Fibroblast of skin of right biceps (primary cell): ENCODE results near the gene CBFA2T2.
A peak's percentile ranks its signal among the peaks of the same experiment; 100 is the strongest.
"Not testable (repeated sequence)": the region's sequence is repeated elsewhere in the genome, so short reads cannot be mapped to it uniquely, and the experiment has no call there.

Source experiments
- DNase-seq: peaks from one replicate; pipeline ENCODE4 v3.0.0-alpha.2; 2013

CBFA2T2 gene

DNA sequence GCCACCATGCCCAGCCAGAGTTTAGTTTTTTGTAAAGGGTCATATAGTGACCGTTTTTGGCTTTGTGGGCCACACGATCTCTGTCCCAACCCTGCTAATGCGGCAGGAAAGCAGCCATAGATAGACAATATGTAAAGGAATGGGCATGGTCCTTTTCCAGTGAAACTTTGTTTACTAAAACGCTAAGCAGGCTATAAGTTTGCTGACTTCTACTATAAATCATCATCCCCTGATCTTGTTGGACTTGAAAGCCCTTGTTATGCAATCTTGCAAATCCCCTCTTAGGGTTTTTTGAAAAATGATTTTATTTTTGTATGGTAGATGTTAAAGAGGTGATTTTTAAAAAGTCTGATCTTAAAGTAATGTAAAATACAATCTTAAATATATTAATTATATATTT lies 63.6 kb downstream of the CBFA2T2 start:
- DNase-seq = no peak

DNA sequence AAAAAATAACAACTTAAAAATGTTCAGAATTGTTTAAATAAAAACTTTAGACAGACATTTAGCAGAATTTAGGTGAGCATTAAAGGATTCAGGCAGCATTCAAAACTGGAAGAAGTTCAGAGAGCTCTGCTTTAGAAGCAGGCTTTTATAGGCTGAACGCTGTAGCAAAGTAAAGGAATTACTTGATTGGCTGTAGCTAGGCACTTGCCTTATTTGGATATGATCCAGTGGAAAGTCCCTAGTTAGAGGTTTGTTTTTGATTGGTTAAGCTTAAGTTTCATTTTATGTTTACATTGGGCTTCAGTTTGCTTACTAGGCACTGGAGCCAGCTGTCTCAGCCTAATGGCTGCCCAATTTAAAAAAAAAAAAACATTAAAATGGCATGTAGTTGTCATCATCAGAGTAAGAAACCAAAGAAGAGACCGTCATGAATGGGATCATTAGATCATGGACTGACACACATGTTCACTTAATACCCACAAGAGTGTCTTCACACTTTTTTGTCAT lies 65.1 kb downstream of the CBFA2T2 start:
- peak; percentile 89 for DNase-seq

DNA sequence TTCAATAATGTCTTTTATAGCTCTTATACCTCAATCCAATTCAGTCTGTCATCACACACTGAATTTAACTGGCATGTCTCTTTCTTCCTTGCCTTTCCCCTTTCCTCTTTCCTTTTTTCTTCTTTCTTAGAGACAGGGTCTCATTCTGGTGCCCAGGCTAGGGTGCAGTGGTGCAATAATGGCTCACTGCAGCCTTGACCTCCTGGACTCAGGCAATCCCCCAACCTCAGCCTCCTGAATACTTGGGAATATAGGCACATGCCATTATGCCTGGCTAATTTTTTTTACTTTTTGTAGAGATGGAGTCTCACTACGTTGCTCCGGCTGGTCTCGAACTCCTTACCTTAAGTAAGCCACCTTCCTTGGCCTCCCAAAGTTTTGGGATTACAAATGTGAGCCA lies 65.9 kb downstream of the CBFA2T2 start:
- no peak for DNase-seq

DNA sequence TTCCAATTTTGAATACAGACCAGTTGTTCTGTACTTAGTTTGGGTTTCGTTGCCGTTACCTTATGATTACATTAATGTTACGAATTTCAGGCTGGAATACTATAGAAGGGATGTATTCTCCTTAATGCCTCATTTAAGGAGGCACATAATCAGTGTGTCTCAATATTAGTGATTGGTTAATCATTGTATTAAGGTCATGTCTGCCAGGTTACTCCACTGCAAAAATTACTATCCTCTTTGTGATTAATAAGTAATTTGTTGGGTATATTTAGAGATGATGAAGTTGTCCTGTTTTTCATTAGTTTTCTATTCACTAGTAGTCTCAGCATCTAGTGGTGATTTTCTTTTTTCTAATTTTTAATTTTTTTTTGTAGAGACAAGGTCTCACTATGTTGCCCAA lies 66.3 kb downstream of the CBFA2T2 start:
- DNase-seq = no peak

DNA sequence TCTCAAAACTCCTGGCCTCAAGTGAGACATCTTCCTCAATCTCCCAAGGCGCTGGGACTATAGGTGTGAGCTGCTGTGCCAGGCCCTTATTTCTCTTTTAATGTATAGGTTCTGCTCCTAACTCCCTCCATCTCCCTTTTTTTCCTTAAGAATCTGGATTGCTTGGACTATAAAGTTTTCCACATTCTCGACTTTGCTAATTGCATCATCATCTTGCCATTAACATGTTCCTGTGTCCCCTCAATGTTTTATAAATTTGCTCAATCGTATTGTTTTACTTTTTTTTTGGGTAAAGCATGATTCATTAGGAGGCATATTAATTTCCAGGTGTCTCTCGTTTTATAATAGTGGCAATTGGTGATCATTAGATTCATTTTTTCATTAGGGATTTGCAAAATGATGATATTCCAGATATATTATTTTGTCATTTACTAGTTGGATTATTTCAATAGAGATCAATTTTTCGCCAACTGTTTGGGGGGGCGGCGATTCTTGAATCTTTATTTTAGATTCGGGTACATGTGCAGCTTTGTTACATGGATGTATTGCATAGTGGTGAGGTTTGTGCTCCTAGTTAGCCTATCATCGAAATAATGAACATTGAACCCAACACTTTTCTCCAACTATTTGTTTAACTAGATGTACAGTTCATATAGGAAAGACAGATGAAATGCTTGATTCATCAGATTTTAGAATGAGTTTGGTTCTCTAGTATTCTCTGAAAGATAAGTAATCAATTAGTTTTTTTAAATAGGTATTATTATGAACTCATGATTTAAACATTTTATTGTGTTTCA lies 68.7 kb downstream of the CBFA2T2 start:
- DNase-seq = no peak

DNA sequence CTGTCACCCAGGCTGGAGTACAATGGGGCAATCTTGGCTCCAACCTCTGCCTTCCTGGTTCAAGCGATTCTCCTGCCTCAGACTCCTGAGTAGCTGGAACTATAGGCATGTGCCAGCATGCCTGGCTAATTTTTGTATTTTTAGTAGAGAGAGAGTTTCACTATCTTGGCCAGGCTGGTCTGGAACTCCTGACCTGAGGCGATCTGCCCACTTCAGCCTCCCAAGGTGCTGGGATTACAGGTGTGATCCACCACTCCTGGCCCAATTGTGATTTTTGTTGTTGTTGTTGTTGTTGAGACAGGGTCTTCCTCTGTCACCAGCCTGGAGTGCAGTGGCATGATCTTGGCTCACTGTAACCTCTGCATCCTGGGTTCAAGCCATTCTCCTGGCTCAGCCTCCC lies 69.3 kb downstream of the CBFA2T2 start:
- no peak for DNase-seq

DNA sequence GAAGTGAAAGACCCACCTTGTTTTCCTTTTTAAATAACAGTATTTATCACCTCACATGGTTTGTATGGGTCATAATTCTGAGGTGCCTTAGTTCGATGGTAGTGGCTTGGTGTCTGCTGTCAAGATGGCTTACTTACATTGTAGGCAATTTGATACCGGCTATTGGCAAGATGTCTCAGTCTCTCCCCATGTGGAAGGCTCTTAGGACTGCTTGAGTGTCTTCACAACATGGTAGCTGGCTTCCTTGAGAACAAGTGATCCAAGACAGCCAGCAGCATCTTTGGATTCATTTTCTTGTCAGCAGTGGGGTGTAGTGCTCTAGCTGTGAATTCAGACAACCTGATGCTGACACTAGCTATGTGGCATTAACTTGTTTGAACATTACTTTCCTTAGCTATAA lies 70.1 kb downstream of the CBFA2T2 start:
- DNase-seq = no peak

DNA sequence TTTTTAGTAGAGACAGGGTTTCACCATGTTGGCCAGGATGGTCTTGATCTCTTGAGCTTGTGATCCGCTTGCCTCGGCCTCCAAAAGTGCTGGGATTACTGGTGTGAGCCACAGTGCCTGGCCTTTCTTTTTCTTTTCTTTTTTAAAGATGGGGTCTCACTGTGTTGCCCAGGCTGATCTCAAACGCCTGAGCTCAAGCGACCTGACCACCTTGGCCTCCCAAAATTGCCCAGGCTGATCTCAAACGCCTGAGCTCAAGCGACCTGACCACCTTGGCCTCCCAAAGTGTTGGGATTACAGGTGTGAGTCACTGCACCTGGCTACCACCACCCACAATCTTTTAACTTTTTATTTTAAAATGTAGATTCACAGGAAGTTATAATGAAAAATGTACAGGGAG lies 71.2 kb downstream of the CBFA2T2 start:
- DNase-seq = not testable (repeated sequence)

DNA sequence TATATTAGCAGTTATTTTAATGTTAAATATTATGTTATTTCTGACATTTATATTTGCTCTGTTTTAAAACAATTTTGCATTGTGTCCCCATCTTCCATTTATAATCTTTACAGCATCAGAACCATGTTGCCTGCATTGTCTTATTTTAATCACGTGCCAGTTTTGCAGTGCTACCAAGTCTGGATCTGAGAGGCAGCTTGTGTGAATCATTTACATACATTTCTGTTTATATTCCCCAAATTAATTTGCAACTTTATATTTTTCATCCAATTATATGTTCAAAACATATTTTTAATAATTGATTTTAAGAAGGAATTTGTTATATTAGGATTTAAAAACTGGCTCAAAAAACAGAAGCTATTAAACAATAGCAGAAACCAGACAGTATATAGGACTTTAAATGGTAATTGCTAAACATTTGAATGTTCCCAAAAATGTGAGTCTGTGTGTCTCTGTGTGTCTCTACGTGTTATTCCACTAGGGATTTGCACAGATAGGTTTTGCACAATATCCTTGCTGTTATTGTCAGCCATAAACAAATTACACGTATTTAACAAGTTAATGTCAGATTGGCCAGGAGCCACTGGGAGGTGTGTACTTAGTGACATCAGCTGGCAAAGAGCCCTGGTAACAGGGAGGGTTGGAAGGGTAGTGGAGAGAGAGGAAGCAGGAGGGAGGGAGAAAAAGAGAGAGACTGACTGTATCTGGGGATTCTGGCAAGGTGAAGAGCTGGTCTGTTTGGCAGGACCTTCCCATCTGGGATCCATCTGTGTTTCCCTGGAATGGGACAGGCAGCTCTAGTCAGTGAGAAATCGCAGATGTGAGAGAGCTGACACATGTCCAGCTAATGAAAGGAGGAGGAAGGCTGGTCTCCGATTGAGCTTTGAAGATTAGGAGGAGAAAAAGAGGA lies 72.1 kb downstream of the CBFA2T2 start:
- DNase-seq = peak; percentile 86

DNA sequence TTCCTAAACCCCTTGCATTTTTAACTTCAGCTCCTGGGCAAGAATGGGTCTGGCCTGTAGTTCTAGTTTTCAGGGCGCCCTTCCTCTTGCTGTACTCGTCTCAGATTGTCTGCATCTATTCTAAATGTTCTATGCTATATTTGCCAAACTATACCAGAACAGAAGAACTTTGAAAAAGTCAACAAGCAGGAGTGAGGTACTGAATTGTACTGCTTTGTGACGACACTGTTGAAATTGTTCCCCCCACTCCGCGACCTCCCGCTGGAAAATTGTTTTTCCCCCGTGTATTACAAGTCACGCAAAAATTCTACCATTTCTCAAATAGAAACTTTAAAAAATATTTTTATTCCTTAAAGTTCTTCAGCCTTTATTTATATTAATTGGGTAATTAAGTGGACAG lies 73.9 kb downstream of the CBFA2T2 start:
- DNase-seq = no peak

DNA sequence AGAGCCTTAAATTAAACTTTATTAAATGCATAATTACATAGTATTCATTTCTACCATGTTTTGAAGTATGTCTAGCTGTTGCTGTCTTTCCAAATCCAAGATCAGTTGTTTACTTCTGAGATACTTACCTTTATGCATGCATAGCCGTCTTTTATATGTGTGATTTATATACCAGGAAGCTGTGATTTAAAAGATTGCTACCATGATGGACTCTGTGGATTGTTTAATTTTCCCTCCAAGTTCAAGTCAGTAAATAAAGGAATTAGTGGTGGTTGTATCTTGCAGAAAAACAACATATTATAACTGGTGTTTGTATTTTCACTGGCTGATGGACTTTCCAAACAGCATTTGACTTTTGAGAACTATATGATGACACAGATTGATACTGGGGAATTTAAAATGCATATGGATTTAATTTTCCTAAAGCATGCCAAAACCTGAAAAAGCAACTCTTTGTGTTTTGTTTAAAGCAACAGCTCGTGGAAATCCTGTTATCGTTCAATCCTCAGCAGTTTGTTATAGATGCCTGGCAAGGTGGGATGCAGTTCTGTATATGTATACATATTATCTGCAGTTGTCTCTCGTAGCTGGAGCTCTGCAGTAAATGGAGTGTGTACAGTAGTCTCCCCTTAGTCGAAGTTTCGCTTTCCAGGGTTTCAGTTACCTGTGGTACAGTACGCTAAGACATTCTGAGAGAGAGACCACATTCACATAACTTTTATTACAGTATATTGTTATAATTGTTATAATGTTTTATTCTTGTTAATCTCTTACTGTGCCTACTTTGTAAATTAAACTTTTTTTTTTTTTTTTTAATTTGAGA lies 77.1 kb downstream of the CBFA2T2 start:
- no peak for DNase-seq

DNA sequence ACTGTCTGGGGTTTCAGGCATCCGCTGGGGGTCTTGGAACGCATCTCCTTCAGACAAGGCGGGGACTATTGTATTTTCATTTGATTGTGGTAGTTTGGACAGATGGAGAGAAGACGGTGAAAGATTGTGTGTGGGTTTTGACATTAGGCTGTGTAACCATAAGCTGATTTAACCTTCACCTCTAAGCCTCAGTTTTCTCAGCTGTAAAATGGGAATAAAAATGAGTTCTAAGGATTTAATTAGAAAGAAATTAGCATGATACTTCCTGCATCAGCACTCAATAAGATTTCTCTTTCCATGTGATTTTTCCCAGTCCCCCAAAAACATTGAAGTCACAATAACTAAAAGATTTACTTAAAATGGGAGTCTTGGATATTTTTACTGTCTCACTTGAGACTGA lies 78.1 kb downstream of the CBFA2T2 start:
- DNase-seq = no peak

DNA sequence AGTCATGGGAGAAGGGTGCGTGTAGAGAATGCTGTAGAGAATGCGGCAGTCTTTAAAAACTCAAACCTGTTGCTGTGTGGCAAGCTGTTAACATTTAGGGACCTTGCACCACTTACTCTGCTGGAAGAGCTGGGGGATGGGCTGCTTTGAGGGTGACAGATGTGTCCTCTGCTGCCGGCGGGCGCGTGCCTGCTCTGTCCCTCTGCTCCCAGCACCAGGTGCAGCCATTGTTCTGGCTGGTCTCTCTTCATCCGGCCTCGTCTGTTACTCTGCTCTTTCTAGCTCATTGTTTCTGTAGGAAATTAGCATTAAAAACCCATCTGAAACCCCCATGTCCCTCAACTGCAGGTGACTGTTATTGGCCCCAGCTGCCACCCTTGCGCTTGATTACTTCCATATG lies 78.5 kb downstream of the CBFA2T2 start:
- no peak for DNase-seq

DNA sequence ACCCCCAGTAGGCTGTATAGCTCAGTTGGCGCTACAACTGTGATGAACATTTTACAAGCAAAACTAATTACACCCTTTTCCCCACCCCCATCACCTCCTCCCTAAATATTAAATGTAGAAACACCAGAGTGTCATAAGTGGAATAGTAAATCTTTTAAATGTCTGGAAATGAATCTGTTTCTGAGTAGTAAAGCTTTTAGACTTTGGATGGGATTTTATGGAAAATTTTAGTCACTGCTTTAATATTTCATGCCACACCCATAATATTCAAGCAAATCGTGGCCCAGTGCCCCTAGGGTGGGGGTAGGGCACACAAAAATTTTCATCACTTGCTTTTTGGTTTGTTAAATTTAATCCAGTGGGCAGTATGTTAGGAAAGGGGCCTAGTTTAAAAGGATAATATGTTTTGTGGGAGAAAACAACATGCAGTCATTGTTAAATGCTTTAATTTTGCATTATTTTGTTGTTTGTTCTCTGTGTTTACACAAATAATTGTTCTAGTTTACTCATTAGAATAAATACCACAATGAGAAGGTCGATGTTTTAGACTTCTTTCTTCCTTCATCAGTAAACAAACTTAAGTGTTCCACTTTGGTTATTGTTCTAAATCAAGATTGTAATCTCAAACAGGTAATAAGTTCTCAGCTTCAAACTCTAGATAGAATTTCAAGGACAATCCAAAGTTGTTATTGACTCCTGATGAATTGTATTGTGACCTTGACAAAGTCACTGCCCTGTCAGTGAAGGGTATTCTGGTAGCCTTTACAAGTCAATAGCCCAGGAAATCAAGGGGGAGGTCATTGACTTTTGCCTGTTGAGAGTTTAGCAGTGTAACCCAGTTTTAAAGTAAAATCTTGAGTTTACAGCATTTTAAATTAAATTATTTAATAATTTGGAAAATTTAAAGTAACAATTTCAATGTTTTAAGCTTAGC lies 79.2 kb downstream of the CBFA2T2 start:
- no peak for DNase-seq

DNA sequence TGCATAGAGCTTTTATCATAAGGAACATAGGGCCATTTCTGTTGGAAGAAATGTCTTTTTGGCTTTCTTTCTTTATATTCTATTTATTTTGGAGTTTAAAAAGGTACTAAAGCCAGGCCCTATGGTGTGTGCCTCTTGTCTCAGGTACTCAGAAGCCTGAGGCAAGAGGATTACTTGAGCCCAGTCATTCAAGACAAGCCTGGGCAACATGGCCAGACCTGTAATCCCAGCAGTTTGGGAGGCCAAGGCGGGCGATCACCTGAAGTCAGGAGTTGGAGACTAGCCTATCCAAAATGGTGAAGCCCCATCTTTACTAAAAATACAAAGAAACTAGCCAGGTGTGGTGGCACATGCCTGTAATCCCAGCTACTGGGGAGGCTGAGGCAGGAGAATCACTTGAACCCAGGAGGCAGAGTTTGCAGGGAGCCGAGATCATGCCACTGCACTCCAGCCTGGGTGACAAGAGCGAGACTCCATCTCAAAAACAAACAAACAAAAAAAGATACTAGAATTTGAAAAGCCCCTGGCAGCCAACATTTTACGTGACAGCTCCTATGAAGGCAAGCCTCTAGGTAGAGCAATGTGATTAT lies 80.0 kb downstream of the CBFA2T2 start:
- DNase-seq = no peak

DNA sequence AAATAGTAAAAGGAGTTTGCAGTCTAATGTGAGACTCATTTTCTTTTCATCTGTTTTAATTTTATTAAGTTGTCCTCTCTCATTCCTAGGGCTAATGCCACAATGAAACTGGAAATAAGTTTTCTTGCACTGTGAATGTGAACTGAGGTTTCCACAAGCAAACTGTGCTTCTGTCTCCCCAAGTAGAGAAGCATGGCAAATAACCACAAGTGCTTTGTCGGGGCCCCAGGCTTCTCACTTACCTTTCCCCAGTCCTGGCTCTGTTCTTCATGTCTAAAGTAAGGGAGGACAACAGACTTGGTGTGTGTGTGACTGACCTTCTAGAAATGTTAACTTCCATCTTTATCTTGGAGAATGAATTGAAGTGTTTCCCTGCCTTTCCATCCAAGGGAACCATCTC lies 80.8 kb downstream of the CBFA2T2 start:
- no peak for DNase-seq

DNA sequence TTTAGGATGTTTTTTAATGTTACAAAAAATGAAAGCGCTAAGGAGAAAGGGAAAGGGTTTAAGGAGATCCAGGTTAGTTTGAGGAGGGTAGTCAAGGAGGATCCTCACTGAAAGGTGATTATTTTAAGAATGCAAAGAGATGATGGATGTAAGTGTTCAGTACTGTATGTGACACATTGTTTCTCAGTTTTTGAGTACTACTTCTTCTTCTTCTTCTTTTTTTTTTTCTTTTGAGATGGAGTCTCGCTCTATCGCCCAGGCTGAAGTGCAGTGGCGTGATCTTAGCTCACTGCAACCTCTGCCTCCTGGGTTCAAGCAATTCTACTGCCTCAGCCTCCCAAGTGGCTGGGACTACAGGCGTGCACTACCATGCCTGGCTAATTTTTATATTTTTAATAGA lies 83.4 kb downstream of the CBFA2T2 start:
- not testable (repeated sequence) for DNase-seq

DNA sequence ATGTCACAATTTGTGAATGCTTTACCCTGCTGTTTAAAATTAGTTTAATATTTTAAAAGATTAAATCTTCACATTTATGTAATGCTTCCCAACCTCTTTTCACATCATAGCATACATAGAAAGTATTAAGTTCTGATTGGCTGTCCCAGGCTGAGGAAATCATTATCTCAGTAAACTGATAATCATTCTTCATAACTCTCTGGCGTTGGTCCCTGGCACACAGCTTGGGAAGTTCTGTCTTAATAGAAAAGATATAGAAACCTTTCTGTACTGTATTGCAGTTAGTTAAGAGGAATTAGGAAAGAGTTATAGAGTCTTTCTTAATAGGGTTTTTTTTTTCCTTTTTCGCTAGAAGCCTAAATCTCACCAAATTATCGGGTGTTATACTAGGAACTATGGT lies 85.4 kb downstream of the CBFA2T2 start:
- no peak for DNase-seq

DNA sequence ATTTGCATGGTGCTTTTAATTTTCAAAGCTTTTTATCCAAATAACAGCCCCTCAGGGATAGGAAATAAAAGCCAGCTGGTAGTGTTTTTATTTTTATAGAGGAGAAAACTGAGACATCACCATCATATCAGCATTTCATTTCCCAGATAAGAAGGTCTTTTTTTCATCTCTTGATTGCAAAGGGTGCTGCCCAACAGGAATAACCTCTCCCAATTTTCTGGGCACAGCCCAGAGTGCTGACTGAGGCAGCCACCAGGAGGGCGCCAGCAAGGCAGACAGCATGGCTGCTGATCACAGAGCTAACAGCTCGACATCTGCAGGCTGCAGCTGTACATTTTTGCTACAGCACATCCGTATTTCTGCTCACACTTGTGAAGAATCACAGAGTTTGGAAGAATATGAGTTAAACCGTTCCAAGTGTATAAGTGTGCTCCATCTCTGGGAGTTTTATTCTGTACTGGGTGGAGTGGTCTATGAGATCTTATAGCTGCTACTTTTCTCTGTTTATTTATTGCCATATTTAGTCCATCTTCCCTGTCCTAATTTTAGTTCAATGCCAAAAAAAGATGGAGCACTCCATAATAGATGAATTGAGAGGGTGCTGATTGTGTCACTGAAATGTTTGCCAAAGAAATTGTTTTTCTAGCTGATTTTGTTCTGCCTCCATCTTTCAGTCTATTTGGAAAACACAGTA lies 86.7 kb downstream of the CBFA2T2 start:
- DNase-seq = no peak

DNA sequence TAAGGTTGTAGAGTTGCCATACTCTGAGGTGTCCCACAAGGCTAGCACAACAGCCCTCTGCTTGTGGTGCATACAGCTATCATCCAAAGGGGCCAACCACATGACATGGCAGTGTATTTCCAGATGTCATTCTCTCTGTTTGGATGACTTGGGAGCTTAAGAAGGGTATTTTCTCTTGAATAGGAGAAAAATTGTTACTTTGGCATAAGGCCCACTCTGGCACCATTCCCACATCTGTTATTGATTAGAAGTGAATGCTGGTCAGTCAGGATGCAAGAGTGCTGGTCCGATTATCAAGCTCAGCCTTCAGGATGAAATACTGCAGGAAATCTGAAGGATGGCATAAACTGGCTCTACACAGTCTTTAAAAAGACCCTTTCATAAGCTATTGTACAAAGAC lies 88.6 kb downstream of the CBFA2T2 start:
- DNase-seq = peak; percentile 66

DNA sequence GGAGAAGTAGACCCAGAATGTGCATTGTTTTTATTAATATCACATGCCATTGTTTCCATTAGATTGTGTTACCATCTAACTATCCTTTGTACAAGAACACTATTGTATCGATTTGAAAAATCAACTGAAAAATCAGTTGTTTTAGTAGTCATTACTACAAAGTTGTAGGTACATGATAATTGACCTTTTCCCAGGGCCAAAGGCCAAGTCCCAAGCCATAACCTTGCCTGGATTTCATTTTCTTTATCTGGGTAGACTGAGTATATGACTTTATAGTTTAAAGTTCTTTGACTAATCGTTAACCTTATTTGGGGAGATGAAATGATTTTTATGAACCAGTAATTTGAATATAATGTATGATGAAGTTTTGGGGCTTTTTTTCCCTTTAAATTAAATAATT lies 93.2 kb downstream of the CBFA2T2 start:
- DNase-seq = no peak
